ENCODE data around the gene GTPBP1.

The GTPBP1 gene

GRCh38 chr22:38755911-38756532, 50.3 kb downstream of the GTPBP1 start, which contains the start of gene SUN2:
SUN2 (minus strand) TSS chr22:38755998; CDS start chr22:38752628, 3,370 bp downstream.
- Histone ChIP-seq H3K4me1 (ENCODE audit: insufficient read depth, low read length) (peaks cover 7% of the 10 kb centered on the region; the same call in 1 of the 2 replicates), H3K9me3 (ENCODE audit: insufficient read depth, low read depth, low read length) (no peaks in the 10 kb centered on the region), H3K9ac (ENCODE audit: low read depth, low read length) (peak within 1 kb of the TSS; percentile 57; the same call in 1 of the 2 replicates), H3K4me3 (ENCODE audit: low read length) (peak within 1 kb of the TSS; percentile 81), H3K36me3 (ENCODE audit: insufficient read depth, low read depth, low read length) (no peaks in the 10 kb centered on the region), H3K27me3 (ENCODE audit: insufficient read depth, low read length) (peaks cover 20% of the 10 kb centered on the region; the same call in 1 of the 2 replicates), H3K27ac (ENCODE audit: low read length) (no peak within 1 kb of the TSS)

GRCh38 chr22:38756711-38757463, 51.1 kb downstream of the GTPBP1 start:
- Histone ChIP-seq H3K27ac (ENCODE audit: low read length) (no peak overlapping the region), H3K27me3 (ENCODE audit: insufficient read depth, low read length) (peaks cover 20% of the 10 kb centered on the region; the same call in 1 of the 2 replicates), H3K4me1 (ENCODE audit: insufficient read depth, low read length) (peaks cover 7% of the 10 kb centered on the region; the same call in 1 of the 2 replicates), H3K9ac (ENCODE audit: low read depth, low read length) (no peak overlapping the region), H3K9me3 (ENCODE audit: insufficient read depth, low read depth, low read length) (no peaks in the 10 kb centered on the region), H3K36me3 (ENCODE audit: insufficient read depth, low read depth, low read length) (no peaks in the 10 kb centered on the region), H3K4me3 (ENCODE audit: low read length) (peak overlapping the region; percentile 81)

DNA sequence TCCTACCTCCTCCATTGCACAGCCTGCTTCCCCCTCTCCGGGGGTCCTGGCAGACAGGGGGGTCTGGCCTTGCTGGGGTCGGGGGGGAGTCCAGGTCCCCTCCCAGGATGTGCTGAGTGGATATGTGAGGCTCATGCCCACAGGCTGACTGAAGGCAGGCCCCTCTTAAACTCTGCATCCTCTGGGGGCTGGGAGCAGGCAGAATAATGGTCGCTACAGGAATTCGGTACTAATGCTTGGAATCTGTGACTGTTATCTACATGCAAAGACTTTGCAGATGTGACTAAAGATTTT, 51.7 kb downstream of the GTPBP1 start:
- H3K27ac ChIP-seq (ENCODE audit: low read length): no peak overlapping the region

DNA sequence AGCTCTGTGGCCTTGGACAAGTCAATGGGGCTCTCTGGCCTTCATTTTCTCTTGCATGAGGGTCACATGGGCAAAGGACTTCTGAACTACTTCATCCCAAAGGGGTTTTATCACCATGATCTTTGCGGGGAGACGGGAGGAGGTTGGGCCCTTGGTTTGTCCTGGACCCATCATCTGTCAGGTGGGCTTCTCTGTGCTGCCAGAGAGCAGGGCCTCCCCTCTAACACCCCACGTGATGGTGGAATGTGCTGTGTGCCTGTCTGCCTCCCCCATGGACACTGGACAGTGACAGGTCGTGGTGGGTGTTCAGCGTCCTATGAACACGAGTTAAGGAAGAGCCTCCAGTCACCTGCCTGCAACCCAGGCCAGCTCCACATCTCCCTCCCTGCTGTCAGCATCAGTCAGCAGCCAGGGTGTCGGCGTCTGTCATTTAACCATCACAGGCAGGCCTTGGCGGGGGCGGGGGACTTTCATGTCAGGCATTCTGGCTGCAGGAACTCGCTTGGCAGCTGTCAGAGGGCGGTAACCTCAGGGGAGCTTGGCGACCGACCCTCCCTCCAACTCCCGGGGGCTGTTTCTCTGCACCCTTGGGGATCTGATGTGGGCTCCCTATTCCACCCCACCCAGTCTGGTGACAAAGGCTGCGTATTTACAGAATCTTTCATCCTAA, 52.7 kb downstream of the GTPBP1 start:
- Histone ChIP-seq H3K9me3 (ENCODE audit: insufficient read depth, low read depth, low read length) (no peaks in the 10 kb centered on the region), H3K27me3 (ENCODE audit: insufficient read depth, low read length) (peaks cover 20% of the 10 kb centered on the region; the same call in 1 of the 2 replicates), H3K9ac (ENCODE audit: low read depth, low read length) (no peak overlapping the region), H3K27ac (ENCODE audit: low read length) (no peak overlapping the region), H3K4me3 (ENCODE audit: low read length) (no peak overlapping the region), H3K4me1 (ENCODE audit: insufficient read depth, low read length) (peaks cover 7% of the 10 kb centered on the region; the same call in 1 of the 2 replicates), H3K36me3 (ENCODE audit: insufficient read depth, low read depth, low read length) (no peaks in the 10 kb centered on the region)

More for the DNA sequence above, 51.7 kb downstream of the GTPBP1 start:
- Histone ChIP-seq H3K9me3 (ENCODE audit: insufficient read depth, low read depth, low read length) (no peaks in the 10 kb centered on the region), H3K4me1 (ENCODE audit: insufficient read depth, low read length) (peaks cover 7% of the 10 kb centered on the region; the same call in 1 of the 2 replicates), H3K9ac (ENCODE audit: low read depth, low read length) (no peak overlapping the region), H3K27me3 (ENCODE audit: insufficient read depth, low read length) (peaks cover 20% of the 10 kb centered on the region; the same call in 1 of the 2 replicates), H3K36me3 (ENCODE audit: insufficient read depth, low read depth, low read length) (no peaks in the 10 kb centered on the region), H3K4me3 (ENCODE audit: low read length) (no peak overlapping the region)

DNA sequence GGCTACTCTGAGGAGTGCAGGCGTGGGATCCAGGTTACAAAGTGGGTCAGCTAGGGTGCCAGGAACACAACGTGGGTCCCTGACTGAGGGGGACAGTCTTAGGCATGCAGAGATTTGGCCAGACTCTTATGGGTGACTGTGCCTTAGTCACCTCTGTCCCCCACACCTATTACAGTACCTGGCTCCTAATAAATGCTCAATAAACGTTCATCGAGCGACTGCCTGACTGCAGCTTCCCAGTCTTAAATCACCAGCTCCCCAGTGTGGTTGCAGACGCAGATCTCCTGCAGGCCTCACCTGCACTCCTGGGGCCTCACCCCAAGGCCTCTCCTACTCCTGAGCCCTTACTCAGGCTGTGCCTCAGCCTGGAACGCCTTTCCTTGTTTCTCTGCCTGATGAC, 53.3 kb downstream of the GTPBP1 start:
- H3K36me3 ChIP-seq (ENCODE audit: insufficient read depth, low read depth, low read length): no peaks in the 10 kb centered on the region
- H3K9me3 ChIP-seq (ENCODE audit: insufficient read depth, low read depth, low read length): no peaks in the 10 kb centered on the region
- peaks cover 3% of the 10 kb centered on the region; the same call in 1 of the 2 replicates for H3K4me1 ChIP-seq (ENCODE audit: insufficient read depth, low read length)
- no peak overlapping the region for H3K27ac ChIP-seq (ENCODE audit: low read length)
- H3K9ac ChIP-seq (ENCODE audit: low read depth, low read length): no peak overlapping the region
- no peak overlapping the region for H3K4me3 ChIP-seq (ENCODE audit: low read length)
- peaks cover 15% of the 10 kb centered on the region; the same call in 1 of the 2 replicates for H3K27me3 ChIP-seq (ENCODE audit: insufficient read depth, low read length)

GRCh38 chr22:38760477-38761201, 54.9 kb downstream of the GTPBP1 start:
- H3K27me3 ChIP-seq (ENCODE audit: insufficient read depth, low read length): peaks cover 10% of the 10 kb centered on the region; the same call in 1 of the 2 replicates
- H3K9me3 ChIP-seq (ENCODE audit: insufficient read depth, low read depth, low read length): no peaks in the 10 kb centered on the region
- H3K36me3 ChIP-seq (ENCODE audit: insufficient read depth, low read depth, low read length): no peaks in the 10 kb centered on the region
- no peaks in the 10 kb centered on the region for H3K4me1 ChIP-seq (ENCODE audit: insufficient read depth, low read length)
- no peak overlapping the region for H3K9ac ChIP-seq (ENCODE audit: low read depth, low read length)
- no peak overlapping the region for H3K27ac ChIP-seq (ENCODE audit: low read length)
- no peak overlapping the region for H3K4me3 ChIP-seq (ENCODE audit: low read length)

DNA sequence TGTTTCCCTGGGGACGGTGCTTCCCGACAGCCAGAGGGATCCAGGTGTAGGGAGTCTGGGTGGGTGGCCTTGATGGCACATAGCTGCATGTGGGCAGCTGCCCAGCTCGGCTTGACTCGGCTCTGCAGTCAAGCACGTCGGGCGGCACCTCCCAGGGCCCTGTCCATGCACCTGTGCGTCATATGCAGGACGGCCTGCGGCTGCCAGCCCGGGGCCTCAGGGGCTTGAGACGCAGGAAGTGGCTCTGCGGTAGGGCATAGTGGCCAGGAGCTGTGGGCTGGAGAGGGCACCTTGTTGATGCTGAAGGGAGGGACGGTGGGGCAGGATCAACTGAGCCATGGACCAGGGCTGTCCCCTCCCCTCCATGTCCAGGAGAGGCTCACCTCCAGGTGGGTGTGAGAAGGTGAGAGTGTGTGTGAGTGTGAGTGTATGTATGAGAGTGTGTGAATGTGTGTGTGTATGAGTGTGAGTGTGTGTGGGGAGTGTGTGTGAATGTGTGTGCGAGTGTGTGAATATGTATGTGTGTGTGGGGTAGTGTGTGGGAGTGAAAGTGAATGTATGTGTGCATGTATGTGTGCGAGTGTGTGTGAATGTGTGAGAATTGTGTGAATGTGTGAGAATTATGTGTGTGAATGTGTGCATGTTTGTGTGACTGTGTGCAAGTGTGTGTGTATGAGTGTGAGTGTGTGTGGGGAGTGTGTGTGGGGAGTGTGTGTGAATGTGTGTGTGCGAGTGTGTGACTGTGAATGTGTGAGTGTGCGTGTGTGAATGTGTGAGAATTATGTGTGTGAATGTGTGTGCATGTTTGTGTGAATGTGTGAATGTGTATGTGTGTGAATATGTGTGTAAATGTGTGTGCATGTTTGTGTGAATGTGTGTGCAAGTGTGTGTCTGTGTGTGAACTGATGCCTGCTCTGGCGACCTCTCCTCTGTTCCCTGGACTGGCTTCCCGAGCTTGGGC, 55.7 kb downstream of the GTPBP1 start:
- Histone ChIP-seq H3K9me3 (ENCODE audit: insufficient read depth, low read depth, low read length) (no peaks in the 10 kb centered on the region), H3K36me3 (ENCODE audit: insufficient read depth, low read depth, low read length) (no peaks in the 10 kb centered on the region), H3K27me3 (ENCODE audit: insufficient read depth, low read length) (peaks cover 8% of the 10 kb centered on the region; the same call in 1 of the 2 replicates), H3K4me1 (ENCODE audit: insufficient read depth, low read length) (no peaks in the 10 kb centered on the region), H3K4me3 (ENCODE audit: low read length) (no peak overlapping the region), H3K27ac (ENCODE audit: low read length) (no peak overlapping the region), H3K9ac (ENCODE audit: low read depth, low read length) (no peak overlapping the region)

DNA sequence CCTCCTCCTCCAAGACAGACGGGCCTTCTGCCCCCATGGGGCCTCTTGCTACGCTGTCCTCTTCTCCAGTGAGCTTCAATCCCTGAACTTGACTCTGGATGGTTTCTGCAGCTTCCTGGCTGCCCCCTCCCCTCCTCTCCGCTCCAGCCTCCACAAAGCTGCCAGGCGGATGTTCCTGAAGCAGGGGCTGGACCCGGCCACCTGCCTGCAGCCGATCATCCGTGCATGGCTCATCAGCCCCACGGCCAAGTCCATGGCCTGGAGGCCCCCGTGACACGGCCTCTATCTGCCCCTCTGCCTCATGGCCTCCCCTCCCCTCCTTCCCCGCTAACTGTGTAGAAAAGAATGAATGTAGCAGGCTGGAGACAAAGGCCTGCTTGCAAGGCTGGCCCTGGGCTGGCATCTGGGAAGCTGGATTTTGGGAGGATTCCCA, 56.8 kb downstream of the GTPBP1 start:
- H3K27me3 ChIP-seq (ENCODE audit: insufficient read depth, low read length): no peaks in the 10 kb centered on the region
- no peak overlapping the region for H3K4me3 ChIP-seq (ENCODE audit: low read length)
- no peaks in the 10 kb centered on the region for H3K36me3 ChIP-seq (ENCODE audit: insufficient read depth, low read depth, low read length)
- no peak overlapping the region for H3K27ac ChIP-seq (ENCODE audit: low read length)
- H3K9me3 ChIP-seq (ENCODE audit: insufficient read depth, low read depth, low read length): no peaks in the 10 kb centered on the region
- no peak overlapping the region for H3K9ac ChIP-seq (ENCODE audit: low read depth, low read length)
- H3K4me1 ChIP-seq (ENCODE audit: insufficient read depth, low read length): no peaks in the 10 kb centered on the region

DNA sequence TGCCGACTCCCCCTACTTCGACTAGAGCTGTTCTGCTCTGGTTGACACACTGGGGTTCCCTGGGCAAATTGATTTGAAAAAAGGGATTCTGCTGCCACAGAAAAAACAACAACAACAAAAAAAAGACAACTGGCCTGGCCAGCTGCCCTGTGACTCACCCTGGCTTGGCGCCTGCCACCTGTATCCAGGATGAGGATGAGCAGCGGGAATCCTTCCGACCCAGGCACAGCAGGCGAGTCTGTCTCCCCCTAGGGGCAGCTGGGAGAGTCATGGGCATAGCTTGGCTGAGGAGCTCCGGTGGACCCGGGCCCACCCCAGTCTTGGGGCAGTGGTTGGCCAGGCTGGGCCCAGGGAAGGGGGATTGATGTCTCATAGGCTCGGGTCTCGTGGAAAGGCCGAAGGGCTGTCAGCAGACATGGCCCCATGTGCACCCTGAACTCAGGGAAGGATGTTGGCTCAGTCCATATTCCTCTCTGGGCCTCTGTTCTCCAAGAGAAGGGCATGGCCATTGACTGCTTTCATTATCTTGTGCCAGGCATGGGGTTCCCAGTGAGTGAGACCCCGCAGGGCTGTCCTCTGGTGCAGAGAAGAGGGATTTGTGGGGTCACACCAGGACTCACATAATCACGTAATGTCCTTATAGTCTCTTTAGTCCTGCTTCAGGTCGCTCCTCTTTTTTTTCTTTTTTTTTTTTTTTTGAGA, 60.5 kb downstream of the GTPBP1 start:
- Histone ChIP-seq H3K27me3 (ENCODE audit: insufficient read depth, low read length) (no peaks in the 10 kb centered on the region), H3K9me3 (ENCODE audit: insufficient read depth, low read depth, low read length) (no peaks in the 10 kb centered on the region), H3K27ac (ENCODE audit: low read length) (no peak overlapping the region), H3K4me1 (ENCODE audit: insufficient read depth, low read length) (no peaks in the 10 kb centered on the region), H3K9ac (ENCODE audit: low read depth, low read length) (no peak overlapping the region), H3K4me3 (ENCODE audit: low read length) (no peak overlapping the region), H3K36me3 (ENCODE audit: insufficient read depth, low read depth, low read length) (no peaks in the 10 kb centered on the region)

- Histone ChIP-seq H3K9me3 (ENCODE audit: insufficient read depth, low read depth, low read length) (no peaks in the 10 kb centered on the region), H3K27ac (ENCODE audit: low read length) (no peak overlapping the region), H3K4me3 (ENCODE audit: low read length) (no peak overlapping the region), H3K36me3 (ENCODE audit: insufficient read depth, low read depth, low read length) (no peaks in the 10 kb centered on the region), H3K9ac (ENCODE audit: low read depth, low read length) (no peak overlapping the region), H3K27me3 (ENCODE audit: insufficient read depth, low read length) (no peaks in the 10 kb centered on the region), H3K4me1 (ENCODE audit: insufficient read depth, low read length) (no peaks in the 10 kb centered on the region)
These were observed 61.6 kb downstream of the GTPBP1 start for GRCh38 chr22:38767313-38767712.

Data from iPS-20b (cell line).